ENCODE data around the gene AP2A1. TPM values are rescaled to one million over a fixed set of nuclear protein-coding genes. Genes with fewer than 3 reads are reported as not detected.
A peak's percentile ranks its signal among the peaks of the same experiment; 100 is the strongest.

Gene AP2A1
- total and polyA plus RNA-seq, 10 of the 15 experiments (the other 5 are each of a cell fraction or from before 2014, with no cell fraction given) = 0.68 to 78.8 (median 33.8) TPM

GRCh38 chr19:49812997-49813861, 46.4 kb downstream of the AP2A1 start, which contains the start of gene FUZ (continued):
- TF ChIP-seq IRF5 (IDR thresholded peaks at IDR 0.05; ENCODE audit: borderline replicate concordance) = no peak
- TF ChIP-seq, protein P1, sequence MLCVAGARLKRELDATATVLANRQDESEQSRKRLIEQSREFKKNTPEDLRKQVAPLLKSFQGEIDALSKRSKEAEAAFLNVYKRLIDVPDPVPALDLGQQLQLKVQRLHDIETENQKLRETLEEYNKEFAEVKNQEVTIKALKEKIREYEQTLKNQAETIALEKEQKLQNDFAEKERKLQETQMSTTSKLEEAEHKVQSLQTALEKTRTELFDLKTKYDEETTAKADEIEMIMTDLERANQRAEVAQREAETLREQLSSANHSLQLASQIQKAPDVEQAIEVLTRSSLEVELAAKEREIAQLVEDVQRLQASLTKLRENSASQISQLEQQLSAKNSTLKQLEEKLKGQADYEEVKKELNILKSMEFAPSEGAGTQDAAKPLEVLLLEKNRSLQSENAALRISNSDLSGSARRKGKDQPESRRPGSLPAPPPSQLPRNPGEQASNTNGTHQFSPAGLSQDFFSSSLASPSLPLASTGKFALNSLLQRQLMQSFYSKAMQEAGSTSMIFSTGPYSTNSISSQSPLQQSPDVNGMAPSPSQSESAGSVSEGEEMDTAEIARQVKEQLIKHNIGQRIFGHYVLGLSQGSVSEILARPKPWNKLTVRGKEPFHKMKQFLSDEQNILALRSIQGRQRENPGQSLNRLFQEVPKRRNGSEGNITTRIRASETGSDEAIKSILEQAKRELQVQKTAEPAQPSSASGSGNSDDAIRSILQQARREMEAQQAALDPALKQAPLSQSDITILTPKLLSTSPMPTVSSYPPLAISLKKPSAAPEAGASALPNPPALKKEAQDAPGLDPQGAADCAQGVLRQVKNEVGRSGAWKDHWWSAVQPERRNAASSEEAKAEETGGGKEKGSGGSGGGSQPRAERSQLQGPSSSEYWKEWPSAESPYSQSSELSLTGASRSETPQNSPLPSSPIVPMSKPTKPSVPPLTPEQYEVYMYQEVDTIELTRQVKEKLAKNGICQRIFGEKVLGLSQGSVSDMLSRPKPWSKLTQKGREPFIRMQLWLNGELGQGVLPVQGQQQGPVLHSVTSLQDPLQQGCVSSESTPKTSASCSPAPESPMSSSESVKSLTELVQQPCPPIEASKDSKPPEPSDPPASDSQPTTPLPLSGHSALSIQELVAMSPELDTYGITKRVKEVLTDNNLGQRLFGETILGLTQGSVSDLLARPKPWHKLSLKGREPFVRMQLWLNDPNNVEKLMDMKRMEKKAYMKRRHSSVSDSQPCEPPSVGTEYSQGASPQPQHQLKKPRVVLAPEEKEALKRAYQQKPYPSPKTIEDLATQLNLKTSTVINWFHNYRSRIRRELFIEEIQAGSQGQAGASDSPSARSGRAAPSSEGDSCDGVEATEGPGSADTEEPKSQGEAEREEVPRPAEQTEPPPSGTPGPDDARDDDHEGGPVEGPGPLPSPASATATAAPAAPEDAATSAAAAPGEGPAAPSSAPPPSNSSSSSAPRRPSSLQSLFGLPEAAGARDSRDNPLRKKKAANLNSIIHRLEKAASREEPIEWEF (IDR thresholded peaks at IDR 0.05; ENCODE audit: insufficient replicate concordance, low read depth, low read length) = no peak
- no peak for TF ChIP-seq POLR2A (IDR thresholded peaks at IDR 0.05; ENCODE audit: low read depth, low read length)
- TF ChIP-seq TCF3 (IDR thresholded peaks at IDR 0.05; ENCODE audit: borderline replicate concordance, insufficient read depth, low read depth, low read length) = peak; percentile 79; the same call in 1 of the 2 replicates
- no peak for TF ChIP-seq HSF1 (IDR thresholded peaks at IDR 0.05; ENCODE audit: low read depth, low read length)
- TF ChIP-seq ELK1 (IDR thresholded peaks at IDR 0.05; ENCODE audit: low read depth, low read length) = peak; percentile 63; the same call in 1 of the 2 replicates
- no peak for TF ChIP-seq SUPT20H (IDR thresholded peaks at IDR 0.05; ENCODE audit: borderline replicate concordance, control insufficient read depth, low read depth, low read length)
- TF ChIP-seq MEF2B (IDR thresholded peaks at IDR 0.05; ENCODE audit: partially characterized antibody, poor library complexity, severe bottlenecking) = peak; percentile 65
- 0 out of 2 replicates have a peak, but pooled peaks have one; percentile 18 for TF ChIP-seq IRF4 (IDR thresholded peaks at IDR 0.05; ENCODE audit: low read depth, low read length)
- no peak for TF ChIP-seq EP300 (IDR thresholded peaks at IDR 0.05; ENCODE audit: borderline replicate concordance in 1 of 2, control insufficient read depth in 1 of 2, low read depth in 2 of 2, low read length in 2 of 2)
- peak; percentile 74 for TF ChIP-seq SREBF1 (IDR thresholded peaks at IDR 0.05; ENCODE audit: low read length)
- TF ChIP-seq ZSCAN29 (IDR thresholded peaks at IDR 0.05) = no peak
- no peak for TF ChIP-seq ZBED1 (IDR thresholded peaks at IDR 0.05; ENCODE audit: borderline replicate concordance)
- TF ChIP-seq GABPA (IDR thresholded peaks at IDR 0.05; ENCODE audit: low read depth) = peak; percentile 96
- TF ChIP-seq SP1 (IDR thresholded peaks at IDR 0.05; ENCODE audit: low read depth, low read length) = peak; percentile 45
- TF ChIP-seq E2F8 (IDR thresholded peaks at IDR 0.05; ENCODE audit: low read depth, partially characterized antibody) = peak; percentile 72

All from GM12878 (cell line).